Measurements from ENCODE around the gene LDB3. TPM values are rescaled to one million over a fixed set of nuclear protein-coding genes. Genes with fewer than 3 reads are reported as not detected.

Gene LDB3
- total RNA-seq, 1 donor from 2014 or later = 0.22 TPM

GRCh38 chr10:86699991-86700840 lies 31.9 kb downstream of the LDB3 start:
- H3K36me3 Mint-ChIP-seq = no peaks in the 10 kb centered on the region
- no peaks in the 10 kb centered on the region for H3K4me1 Mint-ChIP-seq
- no peak for DNase-seq (ENCODE audit: low spot score in 2 of 2, unreplicated experiment in 2 of 2)
- H3K27ac Mint-ChIP-seq = no peak overlapping the region
- no peaks in the 10 kb centered on the region for H3K9me3 Mint-ChIP-seq
- TF ChIP-seq, protein P1, sequence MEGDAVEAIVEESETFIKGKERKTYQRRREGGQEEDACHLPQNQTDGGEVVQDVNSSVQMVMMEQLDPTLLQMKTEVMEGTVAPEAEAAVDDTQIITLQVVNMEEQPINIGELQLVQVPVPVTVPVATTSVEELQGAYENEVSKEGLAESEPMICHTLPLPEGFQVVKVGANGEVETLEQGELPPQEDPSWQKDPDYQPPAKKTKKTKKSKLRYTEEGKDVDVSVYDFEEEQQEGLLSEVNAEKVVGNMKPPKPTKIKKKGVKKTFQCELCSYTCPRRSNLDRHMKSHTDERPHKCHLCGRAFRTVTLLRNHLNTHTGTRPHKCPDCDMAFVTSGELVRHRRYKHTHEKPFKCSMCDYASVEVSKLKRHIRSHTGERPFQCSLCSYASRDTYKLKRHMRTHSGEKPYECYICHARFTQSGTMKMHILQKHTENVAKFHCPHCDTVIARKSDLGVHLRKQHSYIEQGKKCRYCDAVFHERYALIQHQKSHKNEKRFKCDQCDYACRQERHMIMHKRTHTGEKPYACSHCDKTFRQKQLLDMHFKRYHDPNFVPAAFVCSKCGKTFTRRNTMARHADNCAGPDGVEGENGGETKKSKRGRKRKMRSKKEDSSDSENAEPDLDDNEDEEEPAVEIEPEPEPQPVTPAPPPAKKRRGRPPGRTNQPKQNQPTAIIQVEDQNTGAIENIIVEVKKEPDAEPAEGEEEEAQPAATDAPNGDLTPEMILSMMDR (IDR thresholded peaks at IDR 0.05; ENCODE audit: unreplicated experiment) = no peak
- no peak overlapping the region for H3K4me3 Mint-ChIP-seq
- peaks cover 6% of the 10 kb centered on the region for H3K27me3 Mint-ChIP-seq (ENCODE audit: low read depth)

DNA sequence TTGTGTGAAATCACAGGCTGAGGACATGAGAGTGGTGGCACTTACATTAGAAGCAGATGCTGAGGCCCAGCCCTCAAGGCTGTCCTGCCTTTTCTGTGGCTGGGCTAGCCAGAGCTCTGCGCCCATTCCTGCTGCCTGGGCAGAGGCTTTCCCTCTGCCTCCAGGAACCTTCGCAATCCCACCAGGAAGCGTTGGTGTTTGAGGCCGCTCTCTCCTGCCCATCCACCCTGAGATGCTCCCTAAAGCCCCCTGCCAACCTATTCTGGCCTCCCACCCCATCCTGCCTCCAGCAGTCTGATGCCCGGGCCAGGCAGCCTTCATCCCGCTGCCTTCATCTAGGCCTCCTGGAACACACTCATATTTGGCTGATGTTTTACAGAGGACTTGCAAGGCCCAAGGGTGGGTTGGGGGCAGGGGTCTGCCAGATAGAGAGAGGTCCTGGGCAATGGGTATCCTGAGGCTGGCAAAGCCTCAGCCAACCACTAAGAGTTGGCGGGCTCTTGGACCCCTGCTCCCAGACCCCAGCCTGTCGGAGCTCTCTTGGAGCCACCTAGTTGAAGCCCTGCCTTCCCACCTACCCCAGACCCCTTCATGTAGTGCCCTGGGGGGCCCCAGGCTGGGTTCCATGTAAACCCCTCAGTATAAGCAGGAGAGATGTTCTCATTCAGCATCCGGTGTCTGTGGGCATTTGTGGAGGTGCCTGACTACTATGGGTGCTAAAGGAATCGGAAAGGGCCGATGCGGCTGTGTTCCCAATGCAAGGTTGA lies 32.7 kb downstream of the LDB3 start:
- TF ChIP-seq, protein P1 (IDR thresholded peaks at IDR 0.05; ENCODE audit: unreplicated experiment) = no peak
- Mint-ChIP-seq H3K4me3 (no peak overlapping the region), H3K4me1 (no peaks in the 10 kb centered on the region), H3K27ac (no peak overlapping the region), H3K27me3 (ENCODE audit: low read depth) (peaks cover 6% of the 10 kb centered on the region), H3K9me3 (no peaks in the 10 kb centered on the region), H3K36me3 (no peaks in the 10 kb centered on the region)
- no peak for DNase-seq (ENCODE audit: low spot score in 2 of 2, unreplicated experiment in 2 of 2)

- no peak for DNase-seq (ENCODE audit: low spot score in 2 of 2, unreplicated experiment in 2 of 2)
- TF ChIP-seq, protein P1 (IDR thresholded peaks at IDR 0.05; ENCODE audit: unreplicated experiment) = no peak
- Mint-ChIP-seq H3K27ac (no peak overlapping the region), H3K9me3 (no peaks in the 10 kb centered on the region), H3K4me1 (no peaks in the 10 kb centered on the region), H3K4me3 (no peak overlapping the region), H3K36me3 (no peaks in the 10 kb centered on the region), H3K27me3 (ENCODE audit: low read depth) (no peaks in the 10 kb centered on the region)
Observed at GRCh38 chr10:86703176-86703575, 34.9 kb downstream of the LDB3 start.

DNA sequence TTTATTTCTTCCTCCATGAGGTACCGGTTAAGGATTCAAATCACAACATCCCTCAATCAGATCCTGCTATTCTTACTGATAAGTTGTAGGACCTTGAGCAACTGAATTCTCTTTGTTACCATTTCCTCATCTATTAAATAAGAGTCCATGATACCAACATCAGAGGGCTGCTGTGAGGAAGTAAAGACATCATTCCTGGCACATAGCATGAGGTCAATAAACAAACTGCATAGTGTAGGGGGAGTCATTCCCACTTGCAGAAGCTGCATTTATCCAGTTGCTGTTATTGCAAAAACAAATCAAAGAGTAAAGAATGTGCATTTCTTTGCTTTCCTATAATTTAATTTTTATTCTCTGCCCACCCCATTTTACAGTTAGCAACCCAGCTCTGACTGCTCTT lies 36.8 kb downstream of the LDB3 start:
- DNase-seq (ENCODE audit: low spot score in 2 of 2, unreplicated experiment in 2 of 2) = no peak
- no peaks in the 10 kb centered on the region for H3K9me3 Mint-ChIP-seq
- TF ChIP-seq, protein P1 (IDR thresholded peaks at IDR 0.05; ENCODE audit: unreplicated experiment) = no peak
- no peaks in the 10 kb centered on the region for H3K36me3 Mint-ChIP-seq
- no peak overlapping the region for H3K27ac Mint-ChIP-seq
- H3K27me3 Mint-ChIP-seq (ENCODE audit: low read depth) = no peaks in the 10 kb centered on the region
- H3K4me3 Mint-ChIP-seq = no peak overlapping the region
- H3K4me1 Mint-ChIP-seq = peaks cover 5% of the 10 kb centered on the region

GRCh38 chr10:86705905-86706304 lies 37.6 kb downstream of the LDB3 start:
- Mint-ChIP-seq H3K27ac (no peak overlapping the region), H3K9me3 (no peaks in the 10 kb centered on the region), H3K27me3 (ENCODE audit: low read depth) (no peaks in the 10 kb centered on the region), H3K36me3 (no peaks in the 10 kb centered on the region), H3K4me1 (peaks cover 10% of the 10 kb centered on the region), H3K4me3 (no peak overlapping the region)
- DNase-seq (ENCODE audit: low spot score in 2 of 2, unreplicated experiment in 2 of 2) = no peak
- TF ChIP-seq, protein P1 (IDR thresholded peaks at IDR 0.05; ENCODE audit: unreplicated experiment) = no peak

Data from mesothelial cell of epicardium (in vitro differentiated cells).